ENCODE results near the gene KIF3C. TPM values are rescaled to one million over a fixed set of nuclear protein-coding genes. Genes with fewer than 3 reads are reported as not detected.

Gene KIF3C
- polyA plus RNA-seq, 2 of the 4 experiments (the other 2 are of a cell fraction), result 17.1 to 77.4 TPM

GRCh38 chr2:25887624-25888242 lies 94.6 kb downstream of the KIF3C start:
- 86% methylated on average over 5 of the region's 5 CpGs for WGBS (ENCODE audit: missing lambda C conversion rate)
- Histone ChIP-seq H3K4me2 (no peak overlapping the region), H3K27ac (no peak overlapping the region), H3K9me3 (no peaks in the 10 kb centered on the region), H3K4me3 (no peak overlapping the region), H3K4me1 (peaks cover 12% of the 10 kb centered on the region)
- ChIA-PET POLR2A (interaction anchor here (1.2 kb wide), 1 partner anchor 9 kb away, joined by 3 read pairs; the partner anchor contains the start of gene ASXL2), CTCF (interaction anchor here (0.9 to 2.2 kb wide), 5 partner anchors 9 to 51 kb away, joined by 3 to 6 read pairs (median 4); partner anchors contain the start of gene ASXL2)
- no peak for DNase-seq (ENCODE audit: low read depth in 1 of 2, low spot score in 1 of 2)
- FAIRE-seq, result no peak
- ATAC-seq, result no peak
- TF ChIP-seq NR3C1 (IDR thresholded peaks at IDR 0.05) (no peak), KDM5A (IDR thresholded peaks at IDR 0.05) (no peak), FOSL2 (IDR thresholded peaks at IDR 0.05) (no peak), FOSL2 (CRISPR knock-in tag; IDR thresholded peaks at IDR 0.05) (peak; percentile 35; the same call in 1 of the 2 replicates)

- Histone ChIP-seq H3K4me3 (no peak overlapping the region), H3K27ac (peak overlapping the region in 1 of 2 experiments; percentile 54; a peak in 3 of 6 replicates), H3K9me3 (no peaks in the 10 kb centered on the region), H3K4me1 (peaks cover 12% of the 10 kb centered on the region), H3K4me2 (peak overlapping the region; percentile 30)
- TF ChIP-seq CTCF (IDR thresholded peaks at IDR 0.05) (no peak), MAX (IDR thresholded peaks at IDR 0.05) (peak; percentile 40; the same call in 1 of the 2 replicates), EHMT2 (IDR thresholded peaks at IDR 0.05; ENCODE audit: low read depth) (peak; percentile 83), POLR2AphosphoS2 (conservative IDR thresholded peaks at IDR 0.05; ENCODE audit: low read length) (no peak), EP300 (IDR thresholded peaks at IDR 0.05) (no peak), HMGXB4 (CRISPR knock-in tag; IDR thresholded peaks at IDR 0.05; ENCODE audit: borderline replicate concordance) (no peak), ZC3H11A (IDR thresholded peaks at IDR 0.05) (no peak), HDAC2 (IDR thresholded peaks at IDR 0.05) (no peak), JUNB (IDR thresholded peaks at IDR 0.05) (peak; percentile 47; the same call in 1 of the 2 replicates), FOSL2 (IDR thresholded peaks at IDR 0.05) (no peak; the same call in 1 of the 2 replicates), FOSL2 (CRISPR knock-in tag; IDR thresholded peaks at IDR 0.05) (peak; percentile 79), ZNF302 (CRISPR knock-in tag; IDR thresholded peaks at IDR 0.05) (no peak), HOXB13 (CRISPR knock-in tag; IDR thresholded peaks at IDR 0.05; ENCODE audit: low read depth) (no peak)
- TF ChIP-seq, protein P1, sequence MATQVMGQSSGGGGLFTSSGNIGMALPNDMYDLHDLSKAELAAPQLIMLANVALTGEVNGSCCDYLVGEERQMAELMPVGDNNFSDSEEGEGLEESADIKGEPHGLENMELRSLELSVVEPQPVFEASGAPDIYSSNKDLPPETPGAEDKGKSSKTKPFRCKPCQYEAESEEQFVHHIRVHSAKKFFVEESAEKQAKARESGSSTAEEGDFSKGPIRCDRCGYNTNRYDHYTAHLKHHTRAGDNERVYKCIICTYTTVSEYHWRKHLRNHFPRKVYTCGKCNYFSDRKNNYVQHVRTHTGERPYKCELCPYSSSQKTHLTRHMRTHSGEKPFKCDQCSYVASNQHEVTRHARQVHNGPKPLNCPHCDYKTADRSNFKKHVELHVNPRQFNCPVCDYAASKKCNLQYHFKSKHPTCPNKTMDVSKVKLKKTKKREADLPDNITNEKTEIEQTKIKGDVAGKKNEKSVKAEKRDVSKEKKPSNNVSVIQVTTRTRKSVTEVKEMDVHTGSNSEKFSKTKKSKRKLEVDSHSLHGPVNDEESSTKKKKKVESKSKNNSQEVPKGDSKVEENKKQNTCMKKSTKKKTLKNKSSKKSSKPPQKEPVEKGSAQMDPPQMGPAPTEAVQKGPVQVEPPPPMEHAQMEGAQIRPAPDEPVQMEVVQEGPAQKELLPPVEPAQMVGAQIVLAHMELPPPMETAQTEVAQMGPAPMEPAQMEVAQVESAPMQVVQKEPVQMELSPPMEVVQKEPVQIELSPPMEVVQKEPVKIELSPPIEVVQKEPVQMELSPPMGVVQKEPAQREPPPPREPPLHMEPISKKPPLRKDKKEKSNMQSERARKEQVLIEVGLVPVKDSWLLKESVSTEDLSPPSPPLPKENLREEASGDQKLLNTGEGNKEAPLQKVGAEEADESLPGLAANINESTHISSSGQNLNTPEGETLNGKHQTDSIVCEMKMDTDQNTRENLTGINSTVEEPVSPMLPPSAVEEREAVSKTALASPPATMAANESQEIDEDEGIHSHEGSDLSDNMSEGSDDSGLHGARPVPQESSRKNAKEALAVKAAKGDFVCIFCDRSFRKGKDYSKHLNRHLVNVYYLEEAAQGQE (IDR thresholded peaks at IDR 0.05), result no peak
- ChIA-PET POLR2A (no interaction called here), CTCF (interaction anchor here (2.2 kb wide), 1 partner anchor 34 kb away, joined by 6 read pairs; no protein-coding TSS in a partner anchor)
- FAIRE-seq (no peak), ATAC-seq (peak; percentile 96), DNase-seq (ENCODE audit: low read depth in 1 of 2, low spot score in 1 of 2) (peak; percentile 75 to 78)
- WGBS (ENCODE audit: missing lambda C conversion rate), result 4% methylated on average over 2 of the region's 2 CpGs
Measured at GRCh38 chr2:25885933-25886332, 96.4 kb downstream of the KIF3C start.

All from A549 (cell line).